Mononuclear cell (primary cell): Measurements from ENCODE around the gene CAPN13. TPM values are rescaled to one million over a fixed set of nuclear protein-coding genes. Genes with fewer than 3 reads are reported as not detected.

Experiments
- H3K27me3 ChIP-seq: 2 replicates; pipeline ENCODE4 v1.6.0; 2011; ENCODE audit warnings: low read length, control low read depth; ENCODE audit not compliant: insufficient read depth
- H3K4me1 ChIP-seq: 2 replicates; pipeline ENCODE4 v1.5.1; 2011; ENCODE audit warnings: mild to moderate bottlenecking, low read length, control low read depth; ENCODE audit not compliant: insufficient read depth
- H3K4me3 ChIP-seq: 2 replicates; pipeline ENCODE4 v1.5.1; 2011; ENCODE audit warnings: mild to moderate bottlenecking, low read length, moderate library complexity
- H3K9me3 ChIP-seq: 2 replicates; pipeline ENCODE4 v1.5.1; 2011; ENCODE audit warnings: low read depth, mild to moderate bottlenecking, control low read depth, low read length
- total RNA-seq: library from RNA; depleted of rRNA; stranded (reverse); fragments of >200 nt; gene quantifications from one replicate; pipeline ENCODE4 v1.2.3, GENCODE V29; 2012

CAPN13 gene
- total RNA-seq, 1 donor: under 0.01 TPM

GRCh38 chr2:30732876-30733275, 74.4 kb downstream of the CAPN13 start:
- H3K27me3 ChIP-seq: peaks cover 4% of the 10 kb centered on the region
- no peak overlapping the region for H3K4me3 ChIP-seq
- no peaks in the 10 kb centered on the region for H3K4me1 ChIP-seq
- no peaks in the 10 kb centered on the region for H3K9me3 ChIP-seq

DNA sequence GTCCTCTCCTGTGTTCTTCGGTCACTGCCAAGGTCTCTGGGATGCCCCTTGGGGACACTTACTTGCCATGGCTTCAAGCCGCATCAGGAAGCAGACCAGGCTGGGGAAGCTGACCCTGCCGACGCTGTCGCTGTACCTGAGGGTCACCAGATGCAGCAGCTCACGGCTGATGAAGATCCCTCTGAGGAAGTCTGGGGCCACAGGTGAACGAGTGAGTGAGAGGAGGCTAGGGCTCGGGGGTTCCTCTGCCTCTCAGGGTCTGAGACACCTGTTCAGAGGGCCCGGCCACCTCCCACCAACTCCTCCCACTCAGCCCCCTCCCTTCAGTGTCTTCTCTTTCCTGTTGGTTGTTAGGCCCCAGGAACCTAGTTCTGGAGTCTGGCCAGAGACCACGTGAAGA, 74.9 kb downstream of the CAPN13 start:
- Histone ChIP-seq H3K9me3 (no peaks in the 10 kb centered on the region), H3K27me3 (peaks cover 9% of the 10 kb centered on the region), H3K4me3 (no peak overlapping the region), H3K4me1 (no peaks in the 10 kb centered on the region)

DNA sequence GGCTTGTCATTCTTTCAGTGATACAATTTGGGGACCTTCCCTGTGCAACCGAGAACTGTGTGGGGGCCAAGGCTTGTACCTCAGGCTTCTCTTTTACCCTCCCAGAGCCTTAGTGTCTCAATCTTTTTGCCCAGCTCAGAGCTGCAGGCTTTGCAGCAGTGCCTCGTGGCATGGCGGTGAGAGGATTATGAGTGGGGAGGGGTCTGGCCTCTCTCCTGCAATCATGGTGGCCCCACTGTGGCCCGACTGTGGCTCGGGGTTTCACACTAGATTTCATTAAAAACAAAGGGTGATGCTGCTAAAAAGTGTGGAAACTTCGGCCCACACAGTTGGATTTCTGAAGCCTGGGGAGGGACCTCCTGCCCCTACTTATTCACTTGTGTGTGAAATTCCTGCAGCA, 75.5 kb downstream of the CAPN13 start:
- Histone ChIP-seq H3K4me3 (no peak overlapping the region), H3K4me1 (no peaks in the 10 kb centered on the region), H3K9me3 (no peaks in the 10 kb centered on the region), H3K27me3 (peaks cover 13% of the 10 kb centered on the region)

DNA sequence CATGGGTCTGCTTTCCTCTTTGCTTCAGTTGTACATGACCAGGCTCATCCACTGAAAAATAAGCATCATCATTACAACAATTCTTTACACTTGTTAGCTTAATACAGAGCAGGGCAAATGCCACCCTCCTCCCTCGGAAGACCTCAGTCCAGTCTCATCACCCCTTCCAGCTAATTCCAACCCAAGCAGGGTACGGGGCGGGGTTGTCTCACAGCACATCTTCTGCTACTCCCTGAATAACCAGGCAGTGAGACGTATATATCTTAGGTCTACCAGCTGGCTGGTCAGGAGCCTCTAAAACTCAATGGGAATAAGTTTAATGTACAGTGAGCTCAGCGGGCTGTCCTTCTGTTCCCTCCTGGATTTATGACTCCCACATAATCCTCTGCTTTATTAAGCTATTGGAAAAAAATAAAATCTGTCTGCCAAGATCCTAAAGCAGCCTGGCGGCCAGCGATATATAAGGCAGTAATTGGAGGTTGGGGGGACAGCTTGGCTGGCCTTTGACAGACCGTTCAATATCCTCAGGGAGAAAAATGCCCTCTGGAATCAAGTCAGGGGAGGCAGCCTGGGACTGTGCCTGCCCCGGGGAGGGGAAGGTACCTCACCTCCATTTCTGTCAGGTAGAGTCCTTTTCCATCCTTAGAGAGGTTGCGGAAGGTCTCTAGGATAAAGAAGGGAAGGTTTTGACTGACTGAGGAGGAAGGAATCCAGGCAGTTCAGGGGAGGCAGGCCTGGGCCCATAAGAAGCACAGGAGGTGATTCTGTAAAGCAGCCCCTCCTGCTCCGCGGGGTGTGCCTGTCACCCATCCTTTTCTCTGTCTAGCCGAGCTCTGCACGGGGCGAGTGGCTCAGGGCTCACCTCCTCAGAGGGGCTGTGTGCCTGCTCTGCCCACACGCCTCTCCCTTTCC, 76.3 kb downstream of the CAPN13 start:
- H3K9me3 ChIP-seq: no peaks in the 10 kb centered on the region
- H3K4me3 ChIP-seq: no peak overlapping the region
- no peaks in the 10 kb centered on the region for H3K4me1 ChIP-seq
- H3K27me3 ChIP-seq: peaks cover 16% of the 10 kb centered on the region

DNA sequence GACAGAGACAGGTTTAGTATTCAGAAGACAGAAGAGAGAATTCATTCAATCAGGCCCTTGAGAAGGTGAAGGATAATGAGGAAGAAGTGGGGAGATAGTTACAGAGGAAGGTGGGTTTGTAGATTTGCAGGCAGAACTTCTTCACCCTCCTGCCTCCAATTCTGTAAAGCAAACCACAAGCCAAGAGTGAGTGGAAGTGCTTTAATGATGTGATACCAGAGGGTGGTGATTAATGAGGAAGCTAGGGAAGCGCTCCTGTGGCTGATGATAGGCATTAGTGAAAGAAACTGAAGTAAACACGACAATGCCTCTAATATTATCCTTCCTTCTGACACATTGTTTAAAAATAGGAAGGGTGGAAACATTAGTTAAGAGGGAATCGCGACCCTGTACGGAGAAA, 78.2 kb downstream of the CAPN13 start:
- Histone ChIP-seq H3K4me1 (no peaks in the 10 kb centered on the region), H3K4me3 (no peak overlapping the region), H3K9me3 (no peaks in the 10 kb centered on the region)

GRCh38 chr2:30722936-30723725, 84.1 kb downstream of the CAPN13 start:
- peaks cover 25% of the 10 kb centered on the region for H3K27me3 ChIP-seq
- no peaks in the 10 kb centered on the region for H3K9me3 ChIP-seq
- H3K4me3 ChIP-seq: no peak overlapping the region
- H3K4me1 ChIP-seq: no peaks in the 10 kb centered on the region

More for the DNA sequence above, 78.2 kb downstream of the CAPN13 start:
- H3K27me3 ChIP-seq: peaks cover 27% of the 10 kb centered on the region

DNA sequence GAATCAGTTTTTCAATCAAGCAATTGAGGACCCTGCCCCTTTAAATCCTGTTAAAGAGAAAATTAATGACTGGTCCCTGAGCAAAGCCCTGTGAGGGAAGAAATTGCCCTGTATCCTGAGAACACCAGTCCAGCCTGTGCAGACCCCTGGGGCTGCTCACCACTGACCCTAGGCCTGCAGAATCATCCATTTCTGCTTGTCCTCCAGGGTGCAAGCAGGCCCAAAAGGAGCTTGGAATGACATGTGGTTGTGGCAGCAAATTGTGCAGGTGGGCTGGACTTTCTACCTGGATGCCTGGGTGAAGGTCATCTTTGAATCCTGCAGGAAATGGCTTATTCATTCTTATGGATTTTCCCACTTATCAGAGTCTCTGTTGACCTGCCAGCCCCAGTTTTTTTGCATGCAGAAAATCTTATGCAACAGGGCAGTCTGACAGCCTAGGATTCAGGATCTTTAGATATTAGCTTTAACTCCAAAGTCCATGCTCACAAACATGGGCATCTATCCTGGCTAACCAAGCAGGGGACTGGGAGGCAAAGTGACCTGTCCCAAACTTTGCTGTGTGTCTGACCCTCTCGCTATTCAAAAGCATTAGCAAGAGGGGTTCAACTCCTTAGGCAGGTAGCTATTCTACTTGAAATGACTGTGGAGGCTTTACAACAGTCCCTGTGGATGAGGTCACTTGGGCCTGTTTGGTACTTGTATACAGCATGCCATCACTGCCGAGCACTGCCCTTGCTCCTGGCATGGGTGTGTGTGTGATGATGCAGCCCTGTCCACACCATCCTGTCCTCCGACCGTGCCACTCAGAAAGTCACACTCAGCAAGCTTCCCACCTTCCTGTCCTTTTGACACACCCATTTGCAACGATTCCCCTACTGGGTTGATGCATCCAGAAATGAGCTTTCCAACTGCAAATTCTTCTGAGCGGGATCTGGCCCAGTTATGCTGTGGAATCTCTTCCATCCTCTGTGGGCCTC, 85.3 kb downstream of the CAPN13 start:
- Histone ChIP-seq H3K4me1 (no peaks in the 10 kb centered on the region), H3K27me3 (peaks cover 16% of the 10 kb centered on the region), H3K9me3 (no peaks in the 10 kb centered on the region), H3K4me3 (no peak overlapping the region)

- Histone ChIP-seq H3K4me1 (no peaks in the 10 kb centered on the region), H3K27me3 (peaks cover 14% of the 10 kb centered on the region), H3K4me3 (no peak overlapping the region), H3K9me3 (no peaks in the 10 kb centered on the region)
Measured at GRCh38 chr2:30721241-30721640, 86.0 kb downstream of the CAPN13 start.

- Histone ChIP-seq H3K4me1 (peaks cover 27% of the 10 kb centered on the region), H3K9me3 (no peaks in the 10 kb centered on the region), H3K27me3 (no peaks in the 10 kb centered on the region), H3K4me3 (no peak overlapping the region)
Measured at GRCh38 chr2:30717081-30717650, 90.1 kb downstream of the CAPN13 start.

DNA sequence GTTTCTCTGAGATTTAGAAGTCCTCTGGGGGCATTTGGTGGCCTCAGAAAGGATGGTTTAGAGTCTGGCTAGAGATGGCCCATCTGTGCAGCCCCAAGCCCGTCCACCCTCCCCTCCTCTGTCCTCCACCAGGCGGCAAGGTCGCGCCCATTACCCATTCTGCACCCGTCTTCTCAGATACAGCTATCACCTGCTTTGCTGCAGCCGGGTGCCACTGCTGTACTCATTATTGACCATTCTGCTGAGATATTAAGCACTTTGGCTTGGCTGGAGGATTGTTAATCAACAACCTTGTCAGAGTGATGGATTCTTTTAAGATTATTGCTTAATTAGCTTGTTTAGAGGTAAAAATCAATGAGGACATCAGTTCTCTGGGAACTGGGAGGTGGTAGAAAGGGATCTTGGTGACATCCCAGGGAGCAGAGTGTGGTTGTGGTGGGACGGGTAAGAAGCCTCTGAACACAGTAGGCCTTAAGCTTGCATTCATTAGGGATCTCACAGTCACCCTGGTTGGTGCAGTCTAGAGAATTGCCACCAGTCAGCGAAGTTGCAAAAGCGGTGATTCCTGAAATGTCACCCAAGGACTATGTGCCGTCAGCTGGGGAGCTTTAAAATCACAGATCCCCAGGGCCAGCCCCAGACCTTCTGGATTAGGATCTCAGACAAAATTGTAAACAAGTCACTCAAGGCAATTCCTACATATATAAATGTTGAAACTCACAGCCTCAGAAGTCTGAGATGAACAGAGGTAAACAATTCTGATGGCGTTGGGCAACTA, 90.9 kb downstream of the CAPN13 start:
- H3K27me3 ChIP-seq: no peaks in the 10 kb centered on the region
- H3K4me3 ChIP-seq: no peak overlapping the region
- H3K9me3 ChIP-seq: no peaks in the 10 kb centered on the region
- peaks cover 32% of the 10 kb centered on the region for H3K4me1 ChIP-seq

DNA sequence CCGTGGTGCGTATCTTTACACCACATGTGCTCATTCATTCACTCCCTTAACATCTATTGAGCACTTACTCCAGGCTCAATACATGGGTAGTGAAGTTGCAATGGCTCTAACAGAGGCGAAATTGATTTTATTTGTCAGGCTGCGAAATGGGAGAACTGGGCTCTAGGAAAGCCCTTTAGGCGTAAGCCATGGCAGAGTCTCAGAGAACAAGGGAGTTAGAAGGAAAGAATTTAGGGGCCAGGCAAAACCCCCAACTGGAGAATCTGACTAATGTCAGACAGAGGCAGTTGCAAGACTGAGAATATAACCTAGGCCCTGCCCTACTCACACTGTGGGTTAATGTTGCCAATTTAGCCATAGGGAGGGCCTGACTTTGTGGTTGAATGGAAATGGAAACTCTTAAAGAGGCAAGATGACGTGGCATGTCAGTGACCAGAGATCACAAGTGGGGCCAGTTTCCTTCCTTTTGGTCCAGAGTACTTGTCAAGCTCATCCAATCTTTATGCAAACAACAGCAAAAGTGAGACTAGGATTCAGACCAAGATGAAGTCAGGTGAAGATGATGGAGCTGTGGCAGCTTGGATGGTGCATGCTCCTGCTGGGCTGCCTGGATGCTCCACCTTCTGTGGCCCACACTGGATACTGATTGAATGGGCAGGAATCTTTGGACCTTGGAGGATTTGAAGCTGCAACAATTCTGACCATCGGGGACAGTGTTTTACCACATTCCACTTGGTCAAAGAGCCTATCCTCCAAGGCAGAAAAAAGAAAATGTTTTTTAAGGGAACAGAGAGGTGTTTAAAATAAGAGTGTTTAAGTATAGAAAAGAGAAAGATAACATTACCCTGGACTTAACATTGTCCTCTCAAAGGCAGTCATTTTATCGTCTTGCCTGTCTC, 92.2 kb downstream of the CAPN13 start:
- Histone ChIP-seq H3K9me3 (no peaks in the 10 kb centered on the region), H3K4me1 (peaks cover 32% of the 10 kb centered on the region), H3K27me3 (no peaks in the 10 kb centered on the region), H3K4me3 (no peak overlapping the region)

DNA sequence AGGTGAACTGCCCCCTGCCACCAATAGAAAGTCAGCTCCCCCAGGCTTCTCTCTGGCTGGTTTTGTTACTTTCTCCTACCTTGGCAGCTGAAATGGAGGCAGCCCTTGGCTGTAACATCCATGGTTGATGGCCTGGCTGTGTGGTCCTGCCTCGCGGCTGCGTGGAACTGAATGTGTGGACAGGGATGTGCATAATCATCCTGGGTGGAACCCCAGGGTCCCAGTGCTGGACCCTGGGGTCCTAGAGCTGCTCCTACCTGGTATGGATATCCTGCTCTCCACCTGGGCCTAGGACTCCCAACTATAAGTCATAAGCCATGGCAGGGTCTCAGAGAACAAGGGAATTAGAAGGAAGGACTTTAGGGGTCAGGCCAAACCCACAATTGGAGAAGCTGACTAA, 93.5 kb downstream of the CAPN13 start:
- H3K4me1 ChIP-seq: peaks cover 32% of the 10 kb centered on the region
- H3K9me3 ChIP-seq: no peaks in the 10 kb centered on the region
- no peak overlapping the region for H3K4me3 ChIP-seq
- no peaks in the 10 kb centered on the region for H3K27me3 ChIP-seq

GRCh38 chr2:30711646-30712085, 95.6 kb downstream of the CAPN13 start:
- H3K27me3 ChIP-seq: no peaks in the 10 kb centered on the region
- peaks cover 32% of the 10 kb centered on the region for H3K4me1 ChIP-seq
- no peaks in the 10 kb centered on the region for H3K9me3 ChIP-seq
- H3K4me3 ChIP-seq: no peak overlapping the region
